H9 (cell line): ENCODE results near the gene RAD18. TPM values are rescaled to one million over a fixed set of nuclear protein-coding genes. Genes with fewer than 3 reads are reported as not detected.

ENCODE experiments used
- DNase-seq: peaks from one replicate; pipeline ENCODE4 v3.0.0-alpha.2; 2017
- H2AFZ ChIP-seq: one replicate; pipeline ENCODE4 v1.6.1; 2013; ENCODE audit warnings: mild to moderate bottlenecking, low read length, control low read depth, moderate library complexity
- H2AK5ac ChIP-seq: 2 replicates; pipeline ENCODE4 v1.6.1; 2013; ENCODE audit warnings: low read length, control low read depth, mixed read lengths; ENCODE audit not compliant: insufficient read length
- H2BK120ac ChIP-seq: one replicate; pipeline ENCODE4 v1.6.1; 2013; ENCODE audit warnings: low read depth, mild to moderate bottlenecking, low read length, control low read depth, inconsistent platforms; ENCODE audit not compliant: poor library complexity, severe bottlenecking
- H2BK12ac ChIP-seq: 2 replicates; pipeline ENCODE4 v1.6.1; 2013; ENCODE audit warnings: low read length, control low read depth, mixed read lengths, low read depth; ENCODE audit not compliant: insufficient read length
- H2BK15ac ChIP-seq: 2 replicates; pipeline ENCODE4 v1.6.1; 2013; ENCODE audit warnings: low read depth, low read length, control low read depth
- H2BK20ac ChIP-seq: one replicate; pipeline ENCODE4 v1.6.1; 2013; ENCODE audit warnings: low read depth, mild to moderate bottlenecking, low read length, control low read depth, inconsistent platforms; ENCODE audit not compliant: poor library complexity, severe bottlenecking
- H2BK5ac ChIP-seq: 2 replicates; pipeline ENCODE4 v1.6.1; 2013; ENCODE audit warnings: low read length, control low read depth, mixed read lengths; ENCODE audit not compliant: insufficient read length
- H3K14ac ChIP-seq: 2 replicates; pipeline ENCODE4 v1.6.1; 2013; ENCODE audit warnings: low read length, control low read depth; ENCODE audit not compliant: insufficient read depth
- H3K18ac ChIP-seq: 2 replicates; pipeline ENCODE4 v1.6.1; 2013; ENCODE audit warnings: low read depth, mild to moderate bottlenecking, mixed read lengths, low read length, control low read depth; ENCODE audit not compliant: insufficient read length
- H3K23ac ChIP-seq: 2 replicates; pipeline ENCODE4 v1.6.1; 2013; ENCODE audit warnings: low read length, control low read depth, mixed read lengths, low read depth; ENCODE audit not compliant: insufficient read length
- H3K23me2 ChIP-seq: 2 replicates; pipeline ENCODE4 v1.6.1; 2013; ENCODE audit warnings: low read depth, mild to moderate bottlenecking, mixed read lengths, low read length, control low read depth; ENCODE audit not compliant: insufficient read length, poor library complexity, severe bottlenecking
- H3K27ac ChIP-seq: 2 replicates; pipeline ENCODE4 v1.5.1; 2013; ENCODE audit warnings: low read length, control low read depth, mixed read lengths, low read depth; ENCODE audit not compliant: insufficient read length
- H3K27me3 ChIP-seq: 2 replicates; pipeline ENCODE4 v1.6.1; 2013; ENCODE audit warnings: low read length, control low read depth, inconsistent platforms; ENCODE audit not compliant: insufficient read depth
- H3K4ac ChIP-seq: 2 replicates; pipeline ENCODE4 v1.6.1; 2013; ENCODE audit warnings: low read depth, mild to moderate bottlenecking, control low read depth, inconsistent platforms, low read length, moderate library complexity
- H3K4me1 ChIP-seq: 2 replicates; pipeline ENCODE4 v1.6.1; 2013; ENCODE audit warnings: low read length, control low read depth, inconsistent platforms; ENCODE audit not compliant: insufficient read depth
- H3K4me2 ChIP-seq: 2 replicates; pipeline ENCODE4 v1.6.1; 2013; ENCODE audit warnings: low read length, control low read depth, mixed read lengths; ENCODE audit not compliant: insufficient read length, insufficient read depth
- H3K56ac ChIP-seq: 2 replicates; pipeline ENCODE4 v1.6.1; 2013; ENCODE audit warnings: low read depth, mild to moderate bottlenecking, mixed read lengths, low read length, control low read depth; ENCODE audit not compliant: insufficient read length
- H3K79me1 ChIP-seq: 2 replicates; pipeline ENCODE4 v1.6.1; 2013; ENCODE audit warnings: low read depth, mild to moderate bottlenecking, moderate library complexity, low read length, control low read depth, inconsistent platforms; ENCODE audit not compliant: insufficient read depth, poor library complexity, severe bottlenecking
- H3K79me2 ChIP-seq: 2 replicates; pipeline ENCODE4 v1.6.1; 2013; ENCODE audit warnings: low read length, control low read depth, inconsistent platforms; ENCODE audit not compliant: insufficient read depth
- H3K9ac ChIP-seq: 2 replicates; pipeline ENCODE4 v1.6.1; 2013; ENCODE audit warnings: low read length, control low read depth, mixed read lengths; ENCODE audit not compliant: insufficient read length; ENCODE audit errors: extremely low read depth
- H3K9me3 ChIP-seq: one replicate; pipeline ENCODE4 v1.6.1; 2013; ENCODE audit warnings: low read depth, low read length, inconsistent platforms; ENCODE audit not compliant: control insufficient read depth
- H3T11ph ChIP-seq: one replicate; pipeline ENCODE4 v1.6.1; 2013; ENCODE audit warnings: mild to moderate bottlenecking, low read length, control low read depth, inconsistent platforms
- H4K20me1 ChIP-seq: one replicate; pipeline ENCODE4 v1.6.1; 2013; ENCODE audit not compliant: control insufficient read depth, insufficient read length, insufficient read depth
- H4K5ac ChIP-seq: 2 replicates; pipeline ENCODE4 v1.6.1; 2013; ENCODE audit warnings: low read depth, mild to moderate bottlenecking, mixed read lengths, low read length, control low read depth; ENCODE audit not compliant: insufficient read length
- H4K8ac ChIP-seq: replicated peaks from 2 replicates; pipeline ENCODE4 v1.6.1; 2013; ENCODE audit warnings: low read length, control low read depth, mixed read lengths, low read depth; ENCODE audit not compliant: insufficient read length
- H4K91ac ChIP-seq: 2 replicates; pipeline ENCODE4 v1.6.1; 2013; ENCODE audit warnings: low read depth, mild to moderate bottlenecking, moderate library complexity, mixed read lengths, low read length, control low read depth; ENCODE audit not compliant: insufficient read length
- H3K27ac Mint-ChIP-seq, 3 experiments: 2 replicates in 2 of 3; 3 replicates in 1 of 3; pipeline ENCODE4 v1.8.0; 2020 to 2021; ENCODE audit warnings: mixed read lengths in 3 of 3, mild to moderate bottlenecking in 1 of 3, moderate library complexity in 1 of 3
- H3K27me3 Mint-ChIP-seq: 2 replicates; pipeline ENCODE4 v1.8.0; 2021; ENCODE audit warnings: low read depth, mild to moderate bottlenecking, moderate library complexity, mixed read lengths
- H3K36me3 Mint-ChIP-seq, 3 experiments: 2 replicates in 2 of 3; 3 replicates in 1 of 3; pipeline ENCODE4 v1.8.0; 2020 to 2021; ENCODE audit warnings: low read depth in 3 of 3, mixed read lengths in 3 of 3; ENCODE audit not compliant: insufficient read depth in 1 of 3
- H3K4me1 Mint-ChIP-seq, 2 experiments: 2 replicates each; pipeline ENCODE4 v1.8.0; 2020; ENCODE audit warnings: mixed read lengths in 2 of 2
- H3K4me3 Mint-ChIP-seq, 2 experiments: 2 replicates in 1 of 2; 3 replicates in 1 of 2; pipeline ENCODE4 v1.8.0; 2020 to 2021; ENCODE audit warnings: mild to moderate bottlenecking in 2 of 2, mixed read lengths in 2 of 2, moderate library complexity in 1 of 2
- H3K9me3 Mint-ChIP-seq, 2 experiments: 2 replicates in 1 of 2; 3 replicates in 1 of 2; pipeline ENCODE4 v1.8.0; 2020; ENCODE audit warnings: mild to moderate bottlenecking in 2 of 2, mixed read lengths in 2 of 2, moderate library complexity in 1 of 2
- CTCF ChIP-seq: fragments of 200-600 bp; sonication (generic); conservative IDR thresholded peaks from 3 replicates; pipeline ENCODE4 v1.8.0; 2021; ENCODE audit warnings: antibody characterized with exemption, mild to moderate bottlenecking
- WGBS: extraction: QIAGEN DNeasy Blood & Tissue Kit; methylation state at CpG from one replicate; pipeline ENCODE4 v1.1.7; 2013; ENCODE audit warnings: missing lambda C conversion rate, low lambda C conversion rate, mixed read lengths; ENCODE audit not compliant: insufficient read length; ENCODE audit errors: extremely low coverage; 5-methylcytosine and 5-hydroxymethylcytosine counted together
- total RNA-seq: library from RNA; stranded (reverse); gene quantifications from 2 replicates; pipeline ENCODE4 v1.2.1, GENCODE V29; 2021

The RAD18 gene
- total RNA-seq, 1 experiment from 2014 or later: 27.8 TPM

- peaks cover 17 to 41% (median 24%) of the 10 kb centered on the region in 3 experiments for H3K36me3 Mint-ChIP-seq
- no peaks in the 10 kb centered on the region for H3K79me1 ChIP-seq
- peaks cover 2% of the 10 kb centered on the region in 2 experiments; a peak in 3 of 4 replicates for H3K4me1 Mint-ChIP-seq
- no peak overlapping the region for H2AFZ ChIP-seq
- H3K18ac ChIP-seq: no peak overlapping the region
- H2BK15ac ChIP-seq: no peak overlapping the region
- no peaks in the 10 kb centered on the region for H3K9me3 ChIP-seq
- no peak overlapping the region for H2AK5ac ChIP-seq
- no peak overlapping the region for H2BK5ac ChIP-seq
- H3K23me2 ChIP-seq: no peaks in the 10 kb centered on the region
- H3K4me3 Mint-ChIP-seq: no peak overlapping the region
- no peak overlapping the region for H2BK120ac ChIP-seq
- WGBS: no CpG with 5 or more reads among the region's 7 CpGs
- no peak overlapping the region for H3K56ac ChIP-seq
- no peak overlapping the region for H3K23ac ChIP-seq
- peaks cover under 1% of the 10 kb centered on the region; the same call in 1 of the 2 replicates for H3K4me1 ChIP-seq
- no peak overlapping the region for H4K8ac ChIP-seq
- H3T11ph ChIP-seq: no peak overlapping the region
- no peaks in the 10 kb centered on the region for H3K27me3 ChIP-seq
- no peak for DNase-seq
- no peak overlapping the region for H4K91ac ChIP-seq
- H2BK12ac ChIP-seq: no peak overlapping the region
- no peak overlapping the region for H3K27ac ChIP-seq
- H3K27me3 Mint-ChIP-seq: no peaks in the 10 kb centered on the region
- no peaks in the 10 kb centered on the region for H4K20me1 ChIP-seq
- no peak overlapping the region for H3K14ac ChIP-seq
- H3K79me2 ChIP-seq: no peaks in the 10 kb centered on the region
- H3K9ac ChIP-seq: no peak overlapping the region
- H2BK20ac ChIP-seq: no peak overlapping the region
- H3K4ac ChIP-seq: no peak overlapping the region
- no peak for TF ChIP-seq CTCF
- peaks cover 4 to 13% of the 10 kb centered on the region in 2 experiments; a peak in 3 of 5 replicates for H3K9me3 Mint-ChIP-seq
- peak overlapping the region in 1 of 3 experiments; percentile 73; a peak in 1 of 7 replicates for H3K27ac Mint-ChIP-seq
- no peak overlapping the region for H3K4me2 ChIP-seq
- H4K5ac ChIP-seq: no peak overlapping the region
Observed at GRCh38 chr3:8887435-8888300, 75.6 kb downstream of the RAD18 start.
